ENCODE results near the gene FKBP1A.

FKBP1A gene

GRCh38 chr20:1383623-1384404, 9.0 kb downstream of the FKBP1A start:
- no peak for DNase-seq (ENCODE audit: low spot score)

DNA sequence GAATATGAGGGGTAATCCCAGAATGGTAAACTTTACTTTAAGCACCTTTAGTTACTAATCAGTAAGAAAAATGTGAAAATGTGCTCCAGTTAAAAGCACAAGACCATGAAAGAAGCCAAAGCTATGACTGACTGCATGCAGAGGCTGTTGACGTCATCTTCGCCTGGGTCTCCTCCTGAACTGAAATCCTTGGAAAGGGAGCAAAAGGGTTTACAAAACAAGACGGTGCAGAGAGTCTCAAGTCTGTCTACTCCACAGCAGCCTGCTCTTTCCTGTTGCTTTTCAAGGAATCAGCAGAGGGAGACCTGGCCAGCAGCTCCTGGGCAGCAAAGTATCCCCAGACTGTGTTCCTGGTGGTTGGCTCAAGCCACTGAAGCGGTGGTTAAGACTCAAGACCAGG, 10.2 kb downstream of the FKBP1A start:
- no peak for DNase-seq (ENCODE audit: low spot score)

- DNase-seq (ENCODE audit: low spot score): no peak
Measured at GRCh38 chr20:1381753-1382591, 10.9 kb downstream of the FKBP1A start.

DNA sequence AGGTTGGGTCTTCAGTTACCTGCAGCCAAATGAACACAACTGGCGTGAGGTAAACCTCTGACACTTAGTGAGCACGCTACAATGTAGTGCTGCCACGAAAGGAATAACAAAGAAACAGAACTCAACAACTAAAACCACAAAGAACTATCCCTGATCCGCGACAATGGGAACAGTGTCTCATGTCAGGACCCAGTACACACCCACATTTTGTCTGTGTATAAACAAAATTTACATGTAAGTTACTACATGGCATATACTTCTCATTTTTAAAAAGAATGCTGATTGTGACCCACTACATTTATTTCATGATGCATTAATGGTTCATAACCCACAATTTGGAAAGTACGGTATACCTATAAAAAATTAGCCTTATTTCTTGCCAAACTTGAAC, 14.1 kb downstream of the FKBP1A start:
- no peak for DNase-seq (ENCODE audit: low spot score)

- DNase-seq (ENCODE audit: low spot score): no peak
Measured at GRCh38 chr20:1377984-1378734, 14.7 kb downstream of the FKBP1A start.

DNA sequence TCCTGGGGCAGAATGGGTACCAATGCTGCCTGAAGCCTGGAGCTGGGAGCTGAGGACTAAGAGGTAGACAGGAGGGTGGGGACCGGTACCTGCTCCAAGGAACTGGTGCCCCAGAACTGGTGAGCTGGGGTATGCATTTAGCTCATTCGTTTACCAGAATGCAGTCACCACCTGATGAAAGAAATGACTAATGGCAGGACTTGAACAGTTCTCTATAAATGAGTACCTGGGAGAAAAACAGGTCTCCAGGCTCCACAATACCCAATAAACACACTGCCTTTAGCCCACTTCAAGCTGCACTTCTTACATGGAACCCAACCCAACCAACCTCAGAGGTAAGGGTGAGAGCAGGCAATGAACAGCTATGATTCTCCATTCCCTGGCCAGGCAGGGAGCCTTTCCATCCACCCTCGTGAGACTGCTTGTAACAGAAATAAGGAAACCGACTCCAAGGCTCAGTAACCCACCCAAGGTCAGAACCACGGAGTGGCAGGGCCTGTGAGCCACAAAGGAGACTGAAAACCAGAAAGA, 15.4 kb downstream of the FKBP1A start:
- DNase-seq (ENCODE audit: low spot score): no peak

GRCh38 chr20:1376408-1377270, 16.2 kb downstream of the FKBP1A start:
- DNase-seq (ENCODE audit: low spot score): no peak

DNA sequence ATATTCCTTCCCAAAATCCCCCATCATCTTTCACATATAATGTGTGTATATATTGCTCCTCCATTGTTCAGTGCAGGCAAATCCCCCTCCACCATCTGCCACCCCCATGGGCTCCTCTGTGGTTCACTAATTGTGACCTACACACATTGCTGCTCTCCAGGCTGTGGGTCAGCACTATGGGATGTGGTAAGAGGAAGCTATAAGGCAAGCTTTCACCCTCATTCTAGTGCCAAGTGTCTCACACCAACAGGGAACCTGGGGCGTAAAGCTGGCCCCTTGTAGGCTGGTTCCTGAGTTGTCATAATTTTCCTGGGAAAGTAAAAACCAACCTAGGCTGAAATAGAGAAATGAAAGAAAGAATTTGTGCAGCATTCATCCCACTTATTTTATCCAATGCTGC, 16.8 kb downstream of the FKBP1A start:
- no peak for DNase-seq (ENCODE audit: low spot score)

DNA sequence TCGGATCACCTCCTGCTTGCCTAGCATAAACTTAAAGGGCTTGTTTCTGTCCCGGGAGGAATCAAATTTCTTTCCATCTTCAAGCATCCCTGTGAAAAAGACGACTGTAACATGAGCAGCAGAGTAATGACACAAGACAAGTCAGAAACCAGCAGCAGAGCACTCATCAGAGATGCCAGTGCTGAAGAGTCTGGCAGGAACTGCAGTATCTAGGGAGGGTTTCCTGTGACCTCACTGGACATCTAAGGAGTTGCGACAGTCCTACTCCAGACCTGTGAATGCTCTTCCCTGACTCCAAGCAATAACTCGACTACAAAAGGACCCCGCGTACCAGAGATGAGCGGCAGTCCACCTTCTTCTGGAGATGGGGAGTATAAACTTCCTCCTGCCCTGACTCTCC, 17.3 kb downstream of the FKBP1A start:
- DNase-seq (ENCODE audit: low spot score): no peak

DNA sequence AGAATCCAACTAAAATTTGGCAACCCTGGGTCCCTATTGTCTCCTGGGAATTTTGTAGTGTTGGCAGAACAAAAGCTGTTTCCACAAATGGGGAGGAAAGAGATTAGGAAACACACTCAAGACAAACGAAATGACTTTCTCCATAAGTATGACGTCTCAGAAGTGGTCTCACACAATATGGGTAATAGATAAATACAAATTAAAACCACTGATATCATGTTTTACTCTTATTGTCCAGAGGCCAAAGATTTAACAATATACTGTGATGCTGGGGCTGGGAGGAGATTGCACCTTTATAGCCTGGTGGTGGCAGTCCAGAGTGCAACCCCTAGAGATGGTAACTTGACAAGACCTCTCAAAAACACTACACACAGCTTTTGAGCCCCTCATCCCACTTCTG, 18.6 kb downstream of the FKBP1A start:
- no peak for DNase-seq (ENCODE audit: low spot score)

- no peak for DNase-seq (ENCODE audit: low spot score)
Measured at GRCh38 chr20:1373614-1374013, 19.2 kb downstream of the FKBP1A start.

GRCh38 chr20:1373036-1373435, 19.8 kb downstream of the FKBP1A start:
- no peak for DNase-seq (ENCODE audit: low spot score)

GRCh38 chr20:1371830-1372539, 20.9 kb downstream of the FKBP1A start:
- no peak for DNase-seq (ENCODE audit: low spot score)

GRCh38 chr20:1371202-1371782, 21.6 kb downstream of the FKBP1A start:
- DNase-seq (ENCODE audit: low spot score): no peak

DNA sequence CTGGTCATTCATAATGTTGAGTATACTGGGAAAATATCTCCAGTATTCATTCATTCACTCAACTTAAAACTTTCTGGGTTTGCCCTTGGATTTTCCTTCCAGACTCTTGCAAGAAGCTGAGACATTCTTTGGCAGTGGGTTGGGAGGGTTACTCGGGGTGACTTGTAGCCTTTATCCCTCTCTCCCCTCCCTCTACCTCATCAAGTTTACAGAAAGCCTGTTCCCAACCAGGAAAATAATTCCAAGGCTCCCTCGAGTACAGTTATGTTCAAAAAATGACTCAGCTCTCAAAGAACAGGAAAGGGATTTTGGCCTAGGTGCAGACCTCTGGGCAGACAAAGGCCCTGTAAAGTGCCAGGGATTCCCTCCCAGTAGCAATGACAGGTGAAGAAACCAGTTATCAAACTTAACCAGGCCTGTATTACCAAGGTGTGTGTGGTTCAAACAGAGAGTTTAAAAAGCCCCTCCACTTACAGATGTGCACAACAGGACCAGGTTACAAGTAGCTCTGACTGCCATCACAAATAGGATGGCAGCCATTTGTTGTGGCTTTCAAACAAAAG, 22.2 kb downstream of the FKBP1A start:
- no peak for DNase-seq (ENCODE audit: low spot score)

GRCh38 chr20:1369970-1370369, 22.9 kb downstream of the FKBP1A start:
- no peak for DNase-seq (ENCODE audit: low spot score)

DNA sequence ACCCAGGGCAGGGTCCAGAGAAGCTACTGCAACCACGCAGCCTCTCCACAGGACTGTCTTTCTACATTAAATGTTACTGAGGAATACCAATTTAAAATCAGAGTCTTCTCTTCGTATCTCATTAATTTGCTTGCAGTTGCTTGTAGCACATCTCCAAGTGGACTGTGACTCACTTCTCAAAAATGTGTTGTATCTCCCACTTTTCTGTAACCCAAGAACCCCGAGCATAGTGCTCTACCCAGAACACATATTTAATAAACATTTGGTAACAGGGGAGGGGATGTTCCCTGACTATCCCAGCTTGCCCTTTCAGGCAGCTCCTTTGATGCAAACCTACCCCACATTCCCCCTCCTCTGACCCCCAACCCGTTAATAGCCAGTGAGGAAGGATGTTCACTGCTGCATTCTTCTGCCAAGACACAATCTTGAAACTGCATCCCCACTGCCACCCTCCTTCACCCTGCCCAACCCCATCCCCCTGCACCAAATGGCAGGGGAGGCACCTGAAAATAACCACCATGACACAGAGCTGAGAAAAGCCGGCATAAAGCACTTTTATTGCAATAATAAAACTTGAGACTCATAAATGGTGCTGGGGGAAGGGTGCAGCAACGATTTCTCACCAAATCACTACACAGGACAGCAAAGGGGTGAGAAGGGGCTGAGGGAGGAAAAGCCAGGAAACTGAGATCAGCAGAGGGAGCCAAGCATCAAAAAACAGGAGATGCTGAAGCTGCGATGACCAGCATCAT, 24.2 kb downstream of the FKBP1A start:
- no peak for DNase-seq (ENCODE audit: low spot score)

DNA sequence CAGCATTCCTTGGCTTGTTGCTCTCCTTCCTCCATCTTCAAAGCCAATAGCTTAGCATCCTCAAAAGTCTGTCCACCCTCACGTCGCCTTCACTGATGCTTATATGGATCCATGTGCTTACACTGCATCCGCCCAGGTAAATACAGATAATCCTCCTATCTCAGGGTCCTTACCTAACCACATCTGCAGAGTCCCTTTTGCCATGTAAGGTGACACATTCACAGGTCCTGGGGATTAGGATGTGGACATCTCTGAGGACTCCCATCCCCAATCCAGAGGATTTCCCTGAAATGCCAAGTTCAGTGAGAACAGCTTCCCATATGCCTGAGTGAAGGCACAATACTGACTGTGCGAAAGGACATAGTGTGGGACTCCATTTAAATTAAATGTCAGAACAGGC, 25.4 kb downstream of the FKBP1A start:
- no peak for DNase-seq (ENCODE audit: low spot score)

DNA sequence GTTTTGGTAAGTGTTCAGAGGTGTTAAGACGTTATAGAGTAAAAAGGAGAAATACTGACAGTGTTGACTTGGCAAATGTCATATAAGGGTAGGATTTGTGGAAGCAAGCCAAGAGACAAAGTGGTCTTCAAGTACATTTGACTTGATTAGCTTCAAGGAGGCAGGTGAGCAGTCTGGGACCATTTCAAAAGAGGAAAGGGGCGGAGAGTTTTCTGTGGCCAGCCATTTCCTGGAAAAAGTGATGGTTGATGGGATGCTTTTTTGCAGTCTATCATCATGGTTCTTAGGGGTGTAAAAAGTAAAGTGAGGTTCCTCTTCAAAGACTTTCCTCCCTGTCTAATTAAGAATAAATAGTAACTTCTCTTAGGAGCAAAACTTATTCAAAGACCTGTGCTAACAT, 28.7 kb downstream of the FKBP1A start:
- DNase-seq (ENCODE audit: low spot score): no peak
